ENCODE measurements around the gene EMC8. TPM values are rescaled to one million over a fixed set of nuclear protein-coding genes. Genes with fewer than 3 reads are reported as not detected.
"Not testable (repeated sequence)": the region's sequence is repeated elsewhere in the genome, so short reads cannot be mapped to it uniquely, and the experiment has no call there.

EMC8 gene
- total and polyA plus RNA-seq, 2 donors (not counting 1 experiment from before 2014, with no cell fraction given): 22.1 to 33.1 TPM

DNA sequence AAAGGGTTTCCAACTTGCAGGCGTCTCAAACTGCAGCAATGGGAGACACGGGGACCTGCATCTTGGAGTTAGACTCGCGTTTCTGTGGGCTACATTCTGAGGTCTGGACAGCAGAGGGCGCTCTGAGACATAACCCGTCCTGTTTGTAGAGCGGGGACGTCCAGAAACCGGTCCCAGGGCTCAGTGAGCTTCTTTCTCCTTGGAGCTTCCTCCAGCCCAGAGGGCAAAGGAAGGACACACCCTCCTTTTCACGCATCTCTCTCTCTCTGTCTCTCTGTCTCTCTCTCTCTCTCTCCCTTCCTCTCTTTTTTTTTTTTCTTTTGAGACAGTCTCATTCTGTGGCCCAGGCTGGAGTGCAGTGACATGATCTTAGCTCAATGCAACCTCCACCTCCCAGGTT lies 19.9 kb upstream of the EMC8 start:
- Mint-ChIP-seq H3K9me3 (ENCODE audit: insufficient read depth) (no peaks in the 10 kb centered on the region), H3K4me3 (no peak overlapping the region), H3K27ac (no peak overlapping the region), H3K4me1 (peaks cover 19% of the 10 kb centered on the region), H3K27me3 (no peaks in the 10 kb centered on the region)
- Histone ChIP-seq H3K9me3 (ENCODE audit: control extremely low read depth in 1 of 3, control insufficient read depth in 2 of 3, insufficient read depth in 1 of 3, low read length in 2 of 3) (peaks cover 0 to 2% (median 0%) of the 10 kb centered on the region in 3 donors), H3K9ac (ENCODE audit: low read length) (no peak overlapping the region), H3K4me1 (ENCODE audit: control insufficient read depth in 2 of 2, insufficient read depth in 2 of 2, low read length in 2 of 2) (peaks cover 11 to 25% of the 10 kb centered on the region in 2 donors), H3K36me3 (replicated peaks in 1 of 2; ENCODE audit: control extremely low read depth in 1 of 2, control insufficient read depth in 1 of 2, extremely low read depth in 1 of 2, insufficient read depth in 2 of 2, low read length in 1 of 2) (no peaks in the 10 kb centered on the region), H3K27me3 (replicated peaks in 1 of 4; ENCODE audit: control extremely low read depth in 1 of 4, control insufficient read depth in 3 of 4, insufficient read depth in 4 of 4, low read length in 3 of 4) (no peaks in the 10 kb centered on the region), H3K27ac (ENCODE audit: low read length in 2 of 2) (no peak overlapping the region), H2AFZ (ENCODE audit: insufficient read depth, low read depth, low read length, poor library complexity, severe bottlenecking) (no peak overlapping the region), H3K4me2 (replicated peaks; ENCODE audit: low read depth, low read length, poor library complexity, severe bottlenecking) (no peak overlapping the region), H4K20me1 (ENCODE audit: control insufficient read depth, insufficient read depth, low read length, poor library complexity, severe bottlenecking) (no peaks in the 10 kb centered on the region), H3K79me2 (ENCODE audit: control insufficient read depth, insufficient read depth, low read length) (peaks cover 6% of the 10 kb centered on the region), H3K4me3 (ENCODE audit: control extremely low read depth in 1 of 5, extremely low read depth in 1 of 5, insufficient read depth in 1 of 5, low read depth in 2 of 5, low read length in 4 of 5) (no peak overlapping the region)
- DNase-seq (peak; percentile 90), ATAC-seq (ENCODE audit: low read depth) (peak; percentile 53)
- no peak for TF ChIP-seq EZH2 (IDR thresholded peaks at IDR 0.05; ENCODE audit: borderline replicate concordance, insufficient read depth, low read depth, low read length, poor library complexity, severe bottlenecking)
- TF ChIP-seq, protein P1, sequence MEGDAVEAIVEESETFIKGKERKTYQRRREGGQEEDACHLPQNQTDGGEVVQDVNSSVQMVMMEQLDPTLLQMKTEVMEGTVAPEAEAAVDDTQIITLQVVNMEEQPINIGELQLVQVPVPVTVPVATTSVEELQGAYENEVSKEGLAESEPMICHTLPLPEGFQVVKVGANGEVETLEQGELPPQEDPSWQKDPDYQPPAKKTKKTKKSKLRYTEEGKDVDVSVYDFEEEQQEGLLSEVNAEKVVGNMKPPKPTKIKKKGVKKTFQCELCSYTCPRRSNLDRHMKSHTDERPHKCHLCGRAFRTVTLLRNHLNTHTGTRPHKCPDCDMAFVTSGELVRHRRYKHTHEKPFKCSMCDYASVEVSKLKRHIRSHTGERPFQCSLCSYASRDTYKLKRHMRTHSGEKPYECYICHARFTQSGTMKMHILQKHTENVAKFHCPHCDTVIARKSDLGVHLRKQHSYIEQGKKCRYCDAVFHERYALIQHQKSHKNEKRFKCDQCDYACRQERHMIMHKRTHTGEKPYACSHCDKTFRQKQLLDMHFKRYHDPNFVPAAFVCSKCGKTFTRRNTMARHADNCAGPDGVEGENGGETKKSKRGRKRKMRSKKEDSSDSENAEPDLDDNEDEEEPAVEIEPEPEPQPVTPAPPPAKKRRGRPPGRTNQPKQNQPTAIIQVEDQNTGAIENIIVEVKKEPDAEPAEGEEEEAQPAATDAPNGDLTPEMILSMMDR (IDR thresholded peaks at IDR 0.05): peak; percentile 87
- POLR2A ChIA-PET: interaction anchor here (0.7 to 1.0 kb wide), 3 partner anchors 83 to 147 kb away, joined by 3 to 6 read pairs (median 4); no protein-coding TSS in a partner anchor
- CTCF ChIA-PET: interaction anchor here (0.7 to 9.3 kb wide), 36 partner anchors 8 to 699 kb away, joined by 3 to 433 read pairs (median 4); partner anchors contain the start of gene IRF8
- WGBS (ENCODE audit: insufficient coverage): 1% methylated on average over 9 of the region's 10 CpGs
- intact Hi-C loops (cut with micrococcal nuclease): no loop called here

DNA sequence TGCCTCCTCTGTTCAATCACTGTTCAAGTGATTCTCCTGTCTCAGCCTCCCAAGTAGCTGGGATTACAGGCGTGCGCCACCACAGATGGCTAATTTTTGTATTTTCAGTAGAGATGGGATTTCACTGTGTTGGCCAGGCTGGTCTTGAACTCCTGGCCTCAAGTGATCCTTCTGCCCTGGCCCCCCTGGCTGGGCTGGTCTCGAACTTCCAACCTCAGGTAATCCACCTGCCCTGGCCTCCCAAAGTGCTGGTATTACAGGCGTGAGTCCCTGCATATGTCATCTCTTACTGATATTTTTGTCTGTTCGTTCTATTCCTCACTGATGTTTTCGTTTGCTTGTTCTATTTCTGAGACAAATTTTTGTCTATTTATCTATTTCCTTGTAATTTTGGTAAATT lies 17.9 kb upstream of the EMC8 start:
- not testable (repeated sequence) for DNase-seq

More for the DNA sequence above, 17.9 kb upstream of the EMC8 start:
- H3K4me2 ChIP-seq (replicated peaks; ENCODE audit: low read depth, low read length, poor library complexity, severe bottlenecking); H3K4me3 ChIP-seq (ENCODE audit: control extremely low read depth in 1 of 5, extremely low read depth in 1 of 5, insufficient read depth in 1 of 5, low read depth in 2 of 5, low read length in 4 of 5); H3K36me3 ChIP-seq (replicated peaks in 1 of 2; ENCODE audit: control extremely low read depth in 1 of 2, control insufficient read depth in 1 of 2, extremely low read depth in 1 of 2, insufficient read depth in 2 of 2, low read length in 1 of 2); H3K27ac Mint-ChIP-seq; H3K4me3 Mint-ChIP-seq; H3K27me3 Mint-ChIP-seq; H3K9me3 ChIP-seq (ENCODE audit: control extremely low read depth in 1 of 3, control insufficient read depth in 2 of 3, insufficient read depth in 1 of 3, low read length in 2 of 3); H3K27ac ChIP-seq (ENCODE audit: low read length in 2 of 2); intact Hi-C loops (cut with micrococcal nuclease); H3K79me2 ChIP-seq (ENCODE audit: control insufficient read depth, insufficient read depth, low read length); H3K9ac ChIP-seq (ENCODE audit: low read length); H3K9me3 Mint-ChIP-seq (ENCODE audit: insufficient read depth); H2AFZ ChIP-seq (ENCODE audit: insufficient read depth, low read depth, low read length, poor library complexity, severe bottlenecking); H4K20me1 ChIP-seq (ENCODE audit: control insufficient read depth, insufficient read depth, low read length, poor library complexity, severe bottlenecking); ATAC-seq (ENCODE audit: low read depth): not testable (repeated sequence)
- ChIA-PET CTCF (interaction anchor here (7.5 to 9.3 kb wide), 2 partner anchors 174 to 197 kb away, joined by 370 to 433 read pairs; no protein-coding TSS in a partner anchor), POLR2A (interaction anchor here (0.7 kb wide), 1 partner anchor 14 kb away, joined by 3 read pairs; no protein-coding TSS in a partner anchor)
- Histone ChIP-seq H3K27me3 (replicated peaks in 1 of 4; ENCODE audit: control extremely low read depth in 1 of 4, control insufficient read depth in 3 of 4, insufficient read depth in 4 of 4, low read length in 3 of 4) (peaks cover 0 to 12% (median 0%) of the 10 kb centered on the region in 4 experiments), H3K4me1 (ENCODE audit: control insufficient read depth in 2 of 2, insufficient read depth in 2 of 2, low read length in 2 of 2) (peaks cover 11 to 19% of the 10 kb centered on the region in 2 donors)
- peaks cover 19% of the 10 kb centered on the region for H3K4me1 Mint-ChIP-seq
- WGBS (ENCODE audit: insufficient coverage): 86% methylated on average over 1 of the region's 6 CpGs
